HG02943 (cell line): ENCODE measurements around the gene SLC35A3.
"Not testable (repeated sequence)": the region's sequence is repeated elsewhere in the genome, so short reads cannot be mapped to it uniquely, and the experiment has no call there.

Source experiments
- ATAC-seq: cut with Tn5 transposase; IDR thresholded peaks from one replicate; pipeline ENCODE4 v1.9.1; 2021; ENCODE audit warnings: mild to moderate bottlenecking, low read depth, moderate library complexity; ENCODE audit not compliant: unreplicated experiment

Gene SLC35A3

GRCh38 chr1:99969729-99970621 is at the start of gene SLC35A3:
TSS of gene SLC35A3 (plus strand) at chr1:99969996. CDS start at chr1:99993555, 23,559 bp downstream.
- peak; percentile 92 for ATAC-seq

GRCh38 chr1:99934801-99935200 is 35.0 kb upstream of the SLC35A3 start:
- ATAC-seq: no peak

- no peak for ATAC-seq
These were observed 34.3 kb upstream of the SLC35A3 start for GRCh38 chr1:99935534-99935933.

- no peak for ATAC-seq
These were observed 33.7 kb upstream of the SLC35A3 start for GRCh38 chr1:99936071-99936470.

- no peak for ATAC-seq
These were observed 27.1 kb upstream of the SLC35A3 start for GRCh38 chr1:99942723-99943122.

- no peak for ATAC-seq
These were observed 26.5 kb upstream of the SLC35A3 start for GRCh38 chr1:99943223-99943794.

- ATAC-seq: no peak
These were observed 25.6 kb upstream of the SLC35A3 start for GRCh38 chr1:99944192-99944591.

GRCh38 chr1:99945174-99945573 is 24.6 kb upstream of the SLC35A3 start:
- ATAC-seq: no peak

- no peak for ATAC-seq
These were observed 19.3 kb upstream of the SLC35A3 start for GRCh38 chr1:99950486-99950885.

- no peak for ATAC-seq
These were observed 17.3 kb upstream of the SLC35A3 start for GRCh38 chr1:99952522-99952921.

GRCh38 chr1:99955375-99955774 is 14.4 kb upstream of the SLC35A3 start:
- no peak for ATAC-seq

- ATAC-seq: no peak
These were observed 13.0 kb upstream of the SLC35A3 start for GRCh38 chr1:99956755-99957154.

GRCh38 chr1:99957818-99958217 is 12.0 kb upstream of the SLC35A3 start:
- ATAC-seq: no peak

GRCh38 chr1:99959189-99959705 is 10.5 kb upstream of the SLC35A3 start:
- not testable (repeated sequence) for ATAC-seq

GRCh38 chr1:99960260-99960659 is 9.5 kb upstream of the SLC35A3 start:
- not testable (repeated sequence) for ATAC-seq

- no peak for ATAC-seq
These were observed 6.6 kb upstream of the SLC35A3 start for GRCh38 chr1:99963041-99963795.

- no peak for ATAC-seq
These were observed 5.0 kb upstream of the SLC35A3 start for GRCh38 chr1:99964806-99965205.

GRCh38 chr1:99965646-99966375 is 4.0 kb upstream of the SLC35A3 start:
- ATAC-seq: no peak

- ATAC-seq: no peak
These were observed 1.6 kb upstream of the SLC35A3 start for GRCh38 chr1:99968214-99968613.

GRCh38 chr1:99969260-99969728 is 502 bp upstream of the SLC35A3 start:
- ATAC-seq: peak; percentile 12
